GM21360 (cell line): ENCODE results near the gene CCL28.

Source experiments
- ATAC-seq: cut with Tn5 transposase; IDR thresholded peaks from one replicate; pipeline ENCODE4 v1.9.1; 2021; ENCODE audit warnings: mild to moderate bottlenecking, moderate library complexity; ENCODE audit not compliant: unreplicated experiment

Gene CCL28

DNA sequence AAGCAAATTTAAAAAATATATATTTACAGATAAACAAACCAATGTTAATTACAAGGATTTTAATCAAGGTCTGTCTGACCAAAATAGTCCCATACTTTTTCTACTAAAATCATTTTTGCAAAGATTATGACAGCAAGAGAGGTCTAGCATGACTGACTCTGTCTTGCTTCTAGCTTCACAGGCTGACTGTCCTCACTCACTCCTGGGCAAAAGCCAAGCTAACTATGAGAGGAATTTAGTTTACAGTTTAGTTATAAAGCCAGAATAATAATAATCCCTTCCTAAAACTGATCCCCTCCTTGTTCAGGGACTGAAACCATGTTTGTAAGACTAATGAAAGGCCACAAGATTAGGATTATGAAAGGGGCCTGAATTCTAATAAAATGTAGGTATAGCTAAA lies 53.5 kb downstream of the CCL28 start:
- ATAC-seq, result no peak

DNA sequence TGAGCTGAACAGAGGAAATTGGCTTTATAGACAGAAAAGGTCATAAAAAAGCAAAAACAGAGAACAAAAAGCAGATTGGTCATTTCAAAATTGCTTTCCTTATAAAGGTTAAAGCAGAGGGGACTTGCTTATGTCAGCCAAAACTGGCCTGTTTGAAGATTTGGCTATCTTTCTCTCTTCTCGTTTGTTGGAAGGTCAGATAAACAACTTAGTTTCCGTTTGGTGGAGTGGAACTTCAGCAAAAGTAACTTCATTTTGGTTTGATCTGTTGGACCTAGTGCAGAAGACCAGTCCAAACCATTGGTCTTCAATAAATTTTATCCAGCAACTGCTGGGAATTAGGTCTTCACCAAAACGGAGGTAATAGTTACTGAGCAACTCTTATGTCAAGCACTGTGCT lies 53.9 kb downstream of the CCL28 start:
- ATAC-seq, result no peak

DNA sequence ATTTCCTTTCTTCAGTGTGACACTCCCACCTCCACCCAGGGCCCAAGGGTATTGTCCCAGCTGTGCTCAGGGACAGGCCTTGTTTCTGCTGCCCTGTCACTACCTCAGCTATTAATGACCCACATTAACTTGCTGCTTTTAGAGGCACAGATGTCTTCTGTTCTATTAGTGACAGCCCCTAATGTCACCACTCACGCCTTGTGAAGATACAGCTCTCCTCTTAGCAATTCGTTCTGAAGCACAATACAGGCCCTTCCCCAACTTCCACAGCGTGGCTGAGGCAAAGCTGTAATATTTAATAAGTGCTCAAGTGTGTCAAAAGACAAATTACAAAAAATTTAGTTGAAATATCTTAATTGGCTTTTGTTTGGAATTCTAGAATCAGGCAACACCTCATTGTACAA lies 54.3 kb downstream of the CCL28 start:
- ATAC-seq, result no peak

DNA sequence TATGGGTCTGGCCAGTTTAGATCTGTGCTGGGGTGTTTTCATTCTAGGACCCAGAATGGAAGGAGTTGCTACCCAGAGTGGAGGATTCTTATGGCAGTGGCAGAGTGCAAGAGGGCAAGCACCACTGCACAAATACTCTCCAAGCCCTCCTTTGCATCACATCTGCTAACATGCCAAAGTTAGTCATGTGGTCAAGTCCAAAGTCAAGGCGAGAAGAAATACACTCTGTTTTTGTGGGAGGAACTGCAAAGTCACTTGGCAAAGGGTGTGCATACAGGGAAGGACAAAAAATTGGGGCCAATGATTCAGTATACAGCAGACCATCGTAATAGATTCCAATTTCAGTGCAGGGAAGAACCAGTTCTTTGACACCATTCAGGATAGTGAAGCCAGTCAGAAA lies 55.1 kb downstream of the CCL28 start:
- ATAC-seq, result no peak

DNA sequence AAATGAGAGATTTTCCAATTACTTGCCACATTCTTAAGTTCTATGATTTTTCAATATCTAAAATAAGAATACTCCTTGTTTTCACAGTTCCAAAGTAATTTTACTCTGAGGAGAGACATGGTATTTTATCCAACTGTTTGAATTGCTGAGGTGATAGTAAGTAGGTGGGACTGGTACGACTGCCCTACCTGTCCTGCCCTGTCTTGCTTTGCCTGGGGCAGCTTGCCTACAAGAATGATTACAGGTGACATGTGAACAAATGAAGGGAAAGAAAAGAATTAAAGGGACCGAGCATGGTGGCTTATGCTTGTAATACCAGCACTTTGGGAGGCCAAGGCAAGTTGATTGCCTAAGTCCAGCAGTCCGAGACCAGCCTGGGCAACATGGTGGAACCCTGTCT lies 57.4 kb downstream of the CCL28 start:
- ATAC-seq, result no peak

DNA sequence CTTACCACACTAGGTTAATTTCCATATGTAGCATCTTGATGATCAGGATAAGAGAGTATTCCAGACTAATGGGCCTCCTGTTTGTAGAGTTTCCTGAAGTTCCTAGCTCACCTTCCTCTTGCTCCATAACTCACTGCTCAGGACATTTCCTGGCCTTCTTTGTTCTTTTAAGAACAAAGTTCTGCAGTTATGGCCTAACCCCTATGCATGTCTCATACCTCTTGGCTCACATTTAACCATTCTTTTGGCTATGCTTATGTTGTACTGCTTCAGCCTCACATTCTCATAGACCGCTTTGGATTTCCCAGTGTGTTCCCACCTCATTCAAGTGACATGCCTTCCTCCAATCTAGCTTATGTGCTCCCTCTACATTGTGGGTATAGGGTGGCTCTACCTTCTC lies 58.5 kb downstream of the CCL28 start:
- no peak for ATAC-seq

DNA sequence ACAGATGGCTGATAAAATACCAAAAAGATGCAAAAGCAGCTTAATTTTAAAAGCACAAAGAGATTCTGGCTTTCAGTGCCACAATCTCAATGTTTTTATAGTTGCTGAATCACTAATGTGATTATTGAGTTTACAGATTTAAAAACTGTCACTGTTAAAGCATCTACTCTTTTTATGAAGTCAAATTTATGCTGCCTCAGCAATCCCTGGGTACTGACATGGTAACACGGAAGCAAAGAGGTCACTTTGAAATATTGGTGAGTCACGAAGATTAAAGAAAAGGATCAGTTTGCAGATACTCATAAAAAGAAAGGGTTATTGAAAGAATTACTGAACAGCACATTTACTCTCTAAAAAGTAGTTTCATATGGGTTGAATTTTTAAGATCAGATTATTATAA lies 59.3 kb downstream of the CCL28 start:
- no peak for ATAC-seq

DNA sequence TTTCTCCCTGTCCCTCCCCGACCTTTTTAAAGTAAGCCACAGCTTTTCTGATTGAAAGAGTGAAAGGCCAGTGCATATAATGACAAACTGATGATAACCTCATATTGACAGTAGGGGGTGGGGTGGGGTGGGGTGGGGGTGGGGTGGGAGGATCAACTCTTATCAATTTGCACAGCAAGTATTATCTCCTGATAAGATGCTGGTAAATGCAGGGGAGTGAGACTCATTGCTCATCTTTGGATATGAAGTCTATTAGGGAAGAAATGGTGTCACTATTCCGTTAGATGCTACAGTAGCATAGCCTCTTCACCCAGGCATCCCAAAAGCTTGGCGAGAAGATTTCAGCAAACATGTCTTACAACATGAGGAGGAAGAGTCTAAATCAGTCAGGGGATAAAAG lies 60.1 kb downstream of the CCL28 start:
- no peak for ATAC-seq

DNA sequence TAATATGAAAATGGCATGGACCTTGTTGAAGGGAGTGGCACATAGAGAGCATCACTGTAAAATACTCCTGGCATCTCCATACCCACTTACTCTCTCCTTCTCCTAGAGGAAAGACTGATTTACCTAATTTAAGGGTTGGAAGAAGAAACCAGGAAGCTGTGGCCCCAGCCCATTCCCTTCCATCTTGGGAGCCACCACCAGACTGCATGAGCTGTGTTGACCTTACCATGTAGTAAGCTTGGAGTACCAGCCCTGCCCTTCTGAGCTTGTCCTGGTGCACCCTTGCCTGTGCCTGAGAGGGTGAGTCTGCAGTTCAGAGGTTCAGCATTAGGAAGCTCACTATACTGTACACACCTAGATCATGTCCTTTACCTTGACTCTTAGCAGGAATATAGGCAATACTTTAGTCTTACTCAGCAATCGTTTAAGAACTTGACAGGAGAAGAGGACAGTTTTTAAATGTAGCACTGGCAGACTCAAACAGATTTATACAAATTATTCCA lies 63.3 kb downstream of the CCL28 start:
- no peak for ATAC-seq

DNA sequence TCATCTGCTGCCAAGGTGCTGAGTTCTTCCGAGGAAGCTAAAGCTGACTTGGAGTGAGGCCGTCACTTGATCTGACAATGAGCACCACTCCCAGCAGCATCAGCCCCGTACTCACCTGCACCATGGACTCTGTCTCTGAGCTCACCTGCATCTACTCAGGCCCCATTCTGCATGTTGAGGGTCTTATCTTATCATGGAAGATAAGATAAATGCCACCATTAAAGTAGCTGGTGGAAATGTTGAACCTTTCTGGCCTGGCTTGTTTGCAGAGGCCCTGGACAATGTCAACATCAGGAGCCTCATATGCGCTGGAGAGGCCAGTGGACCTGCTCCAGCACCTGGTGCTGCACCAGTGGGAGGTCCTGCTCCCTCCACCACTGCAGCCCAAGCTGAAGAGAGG lies 64.0 kb downstream of the CCL28 start:
- ATAC-seq, result no peak

DNA sequence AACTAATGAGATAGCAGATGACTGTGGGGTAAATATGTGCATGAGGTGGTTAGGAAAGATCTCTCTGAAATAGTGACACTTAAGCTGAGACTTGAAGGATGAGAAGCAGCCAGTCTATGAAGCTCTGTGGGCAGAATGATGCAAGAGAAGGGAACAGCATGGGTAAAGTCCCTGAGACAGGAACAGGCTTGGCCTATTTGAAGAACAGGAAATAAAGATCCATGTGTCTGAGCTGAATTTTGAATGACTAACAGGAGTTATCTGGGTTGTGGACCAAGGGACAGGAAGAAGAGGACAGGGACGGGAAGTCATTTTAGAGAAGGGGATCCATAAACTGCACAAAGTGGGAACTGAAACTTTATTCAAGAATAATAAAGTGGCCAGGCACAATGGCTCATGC lies 73.3 kb downstream of the CCL28 start:
- no peak for ATAC-seq

DNA sequence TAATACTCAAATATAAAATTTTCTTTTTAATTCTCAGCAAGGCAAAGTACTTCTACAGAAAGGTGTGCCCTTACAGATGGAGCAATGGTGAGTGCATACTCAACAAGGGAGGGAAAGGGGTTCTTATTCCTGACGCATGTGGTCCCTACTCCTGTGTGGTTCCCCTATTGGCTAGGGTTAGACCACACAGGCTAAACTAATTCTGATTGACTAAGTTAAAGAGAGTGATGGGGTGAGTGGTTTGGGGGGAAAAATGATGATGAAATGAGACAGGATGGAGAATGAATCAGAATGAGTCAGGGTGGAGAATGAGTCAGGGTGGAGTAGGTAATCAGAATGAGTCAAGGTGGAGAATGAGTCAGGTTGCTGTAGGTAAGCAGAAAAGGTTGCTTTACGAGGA lies 76.0 kb downstream of the CCL28 start:
- no peak for ATAC-seq

DNA sequence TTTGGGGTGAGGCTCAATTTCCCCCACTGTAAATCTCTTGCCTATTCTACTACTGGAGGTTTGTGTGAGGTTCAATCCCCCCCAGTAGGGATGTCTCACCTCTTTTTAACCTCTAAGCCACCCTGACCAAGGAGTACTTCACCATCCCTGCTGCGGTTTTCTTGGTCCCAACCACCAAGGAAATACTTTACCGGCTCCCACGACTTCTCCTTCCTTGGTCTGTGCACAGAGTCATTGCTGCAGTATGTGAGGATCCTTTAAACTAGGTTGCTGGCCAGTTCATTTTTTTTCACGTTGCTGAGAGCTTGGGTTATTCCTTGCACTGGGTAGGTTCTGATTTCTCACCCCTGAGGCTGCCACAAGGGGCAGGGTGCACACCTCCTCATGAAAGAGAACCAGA lies 76.5 kb downstream of the CCL28 start:
- no peak for ATAC-seq

DNA sequence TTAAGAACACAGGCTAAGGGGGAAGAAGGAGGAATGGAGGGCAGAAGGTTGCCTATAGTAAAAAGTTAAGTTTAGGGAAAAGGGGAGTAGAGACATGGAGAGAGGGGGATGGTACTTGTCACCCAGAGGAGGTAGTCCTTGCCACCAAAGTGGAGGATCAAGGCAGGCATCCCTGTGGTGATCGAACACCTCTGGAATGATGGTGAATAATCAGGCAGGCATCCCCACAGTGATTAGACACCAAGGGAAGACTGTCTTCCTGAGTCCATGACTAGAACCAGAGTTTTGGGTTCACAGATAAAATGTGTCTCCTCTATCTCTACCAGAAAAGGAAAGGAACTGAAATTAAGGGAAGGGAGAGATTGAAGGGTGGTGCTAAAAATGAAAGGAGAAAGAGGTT lies 79.8 kb downstream of the CCL28 start:
- no peak for ATAC-seq
